DMS114 treated with DMSO at 0.1 percent for 48 hours (cell line): ENCODE measurements around the gene CASZ1.

Experiments used
- DNase-seq: peaks from one replicate; lab custom pipeline; 2025; ENCODE audit not compliant: unreplicated experiment; lab: John Stamatoyannopoulos, UW

The CASZ1 gene

GRCh38 chr1:10709646-10710045, 86.8 kb downstream of the CASZ1 start:
- DNase-seq: no peak

- DNase-seq: no peak
Measured at GRCh38 chr1:10709165-10709564, 87.3 kb downstream of the CASZ1 start.

- DNase-seq: no peak
Measured at GRCh38 chr1:10708757-10709156, 87.7 kb downstream of the CASZ1 start.

GRCh38 chr1:10707208-10707607, 89.2 kb downstream of the CASZ1 start:
- no peak for DNase-seq

GRCh38 chr1:10706376-10706913, 90.0 kb downstream of the CASZ1 start:
- no peak for DNase-seq

GRCh38 chr1:10705953-10706352, 90.5 kb downstream of the CASZ1 start:
- DNase-seq: no peak

GRCh38 chr1:10704368-10704882, 92.0 kb downstream of the CASZ1 start:
- DNase-seq: no peak

- no peak for DNase-seq
Measured at GRCh38 chr1:10703702-10704101, 92.7 kb downstream of the CASZ1 start.

GRCh38 chr1:10701145-10701544, 95.3 kb downstream of the CASZ1 start:
- no peak for DNase-seq

GRCh38 chr1:10699470-10699835, 97.0 kb downstream of the CASZ1 start:
- no peak for DNase-seq

- DNase-seq: no peak
Measured at GRCh38 chr1:10698726-10699469, 97.5 kb downstream of the CASZ1 start.

GRCh38 chr1:10697621-10698160, 98.8 kb downstream of the CASZ1 start:
- DNase-seq: no peak

- no peak for DNase-seq
Measured at GRCh38 chr1:10696977-10697376, 99.5 kb downstream of the CASZ1 start.

GRCh38 chr1:10694633-10695627, 101.5 kb downstream of the CASZ1 start:
- peak; percentile 65 for DNase-seq

- no peak for DNase-seq
Measured at GRCh38 chr1:10694274-10694632, 102.2 kb downstream of the CASZ1 start.

- peak; percentile 22 for DNase-seq
Measured at GRCh38 chr1:10693497-10694273, 102.8 kb downstream of the CASZ1 start.

- no peak for DNase-seq
Measured at GRCh38 chr1:10693152-10693496, 103.3 kb downstream of the CASZ1 start.

- DNase-seq: no peak
Measured at GRCh38 chr1:10692401-10693021, 103.9 kb downstream of the CASZ1 start.

GRCh38 chr1:10691740-10692125, 104.7 kb downstream of the CASZ1 start:
- no peak for DNase-seq

- no peak for DNase-seq
Measured at GRCh38 chr1:10691075-10691739, 105.2 kb downstream of the CASZ1 start.
